Ecto neural progenitor cell (in vitro differentiated cells): Measurements from ENCODE around the gene SMPD3.

Experiments used
- DNase-seq: peaks from one replicate; pipeline ENCODE4 v3.0.0-alpha.2; 2018; ENCODE audit warnings: low spot score

Gene SMPD3

DNA sequence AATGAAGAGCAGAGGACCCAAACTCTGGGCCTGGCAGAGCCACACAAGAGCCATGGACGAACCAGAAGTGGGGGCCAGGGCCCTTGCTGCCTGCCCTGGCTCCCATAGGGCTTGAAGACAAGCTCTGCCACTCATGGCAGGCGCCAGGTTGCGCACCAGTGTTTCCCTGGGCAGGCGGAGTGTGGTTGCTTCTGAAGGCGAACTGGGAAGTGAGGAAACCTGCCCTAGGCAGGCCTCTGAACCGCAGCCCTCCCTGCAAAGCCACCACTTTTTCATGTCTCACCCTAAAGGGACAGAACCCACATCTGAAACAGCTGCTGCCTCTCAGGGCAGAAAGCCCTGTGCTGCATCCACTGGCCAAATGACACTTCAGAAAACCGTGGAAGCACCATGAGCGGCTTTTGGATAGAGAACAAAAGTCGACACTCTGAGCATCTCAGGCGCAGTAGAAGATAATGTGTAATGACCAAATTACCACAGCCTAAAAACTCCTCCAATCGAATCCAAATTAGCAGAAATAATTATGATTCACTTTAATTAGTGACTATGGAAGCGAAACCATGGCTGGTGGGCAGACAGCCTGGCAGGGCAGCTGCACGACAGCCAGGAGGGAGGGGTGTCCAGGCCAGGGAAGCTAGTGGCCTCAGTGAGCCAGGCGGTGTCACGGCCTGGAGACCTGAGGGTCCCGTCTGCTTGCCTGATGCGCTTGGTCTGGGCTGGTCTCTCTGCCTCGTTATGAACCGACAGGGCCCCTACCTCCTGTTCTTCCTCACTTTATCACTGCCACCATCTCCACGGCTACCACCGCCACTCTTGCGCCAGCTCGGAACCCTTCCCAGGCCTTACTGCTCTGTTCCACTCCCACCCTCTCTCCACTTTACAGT lies 78.4 kb downstream of the SMPD3 start:
- DNase-seq: no peak

DNA sequence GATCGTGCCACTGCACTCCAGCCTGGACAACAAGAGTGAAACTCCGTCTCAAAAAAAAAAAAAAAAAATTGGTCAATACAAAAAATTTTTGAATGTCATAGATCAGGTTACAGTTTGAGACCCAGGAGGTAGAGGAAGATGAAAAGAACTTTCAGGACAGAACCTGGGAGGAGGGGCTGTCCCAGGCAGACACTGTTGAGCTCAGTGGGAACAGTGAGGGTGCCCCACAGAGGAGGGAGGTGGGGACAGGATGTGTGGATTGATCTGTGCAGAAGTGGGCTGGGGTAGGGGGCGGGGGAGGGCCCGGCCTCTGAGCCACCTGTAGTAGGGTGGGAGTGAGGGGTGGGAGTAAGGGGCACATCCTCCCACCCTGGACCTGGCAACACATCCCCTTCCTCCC lies 79.1 kb downstream of the SMPD3 start:
- DNase-seq: no peak

DNA sequence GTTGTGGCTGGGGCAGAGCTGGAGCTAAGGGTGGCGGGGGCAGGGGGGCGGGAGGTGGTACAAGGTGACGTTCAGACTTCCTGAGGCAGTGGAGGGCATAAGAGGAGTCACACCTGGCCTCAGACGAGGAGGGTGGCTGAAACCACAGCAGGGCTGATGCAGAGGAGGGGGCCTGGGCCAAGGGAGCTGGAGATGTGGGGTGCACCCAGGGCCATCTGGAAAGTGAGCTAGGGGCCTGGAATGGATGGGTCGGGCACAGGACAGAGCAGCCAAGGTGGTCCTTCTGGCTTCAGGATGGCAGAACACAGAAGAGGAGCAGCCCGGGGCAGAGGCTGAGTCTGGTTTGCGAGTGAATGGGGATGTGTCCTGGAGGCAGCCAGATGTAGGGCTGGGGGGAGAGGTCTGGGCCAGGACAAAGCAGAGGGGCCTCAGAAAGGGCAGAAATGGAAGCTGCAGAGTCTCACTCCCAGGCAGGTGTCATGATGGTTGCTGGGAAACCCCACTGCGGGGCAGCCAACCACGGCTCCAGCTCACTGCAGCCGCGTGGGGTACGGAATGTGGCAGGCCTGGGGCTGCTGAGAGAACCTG lies 79.9 kb downstream of the SMPD3 start:
- no peak for DNase-seq

DNA sequence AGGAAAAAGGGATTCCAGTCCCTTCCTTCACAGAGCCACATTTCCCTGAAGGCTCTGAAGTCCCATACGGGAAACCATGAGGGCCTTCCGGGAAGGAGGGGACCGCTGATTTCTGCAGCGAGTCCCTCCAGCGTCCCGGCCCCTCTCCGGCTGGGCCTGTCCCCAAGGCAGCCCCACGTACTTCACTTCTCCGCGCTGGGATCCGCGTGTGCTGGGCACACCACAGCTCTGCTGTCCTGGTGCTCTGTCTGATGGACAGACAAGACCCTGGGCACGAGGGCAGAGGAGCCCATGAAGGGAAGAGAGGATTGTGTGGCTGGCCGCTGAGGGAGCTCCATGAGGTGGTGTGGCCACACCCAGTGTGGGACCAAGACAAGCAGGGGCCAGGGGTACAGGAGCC lies 80.4 kb downstream of the SMPD3 start:
- no peak for DNase-seq

- no peak for DNase-seq
Measured at GRCh38 chr16:68367440-68367839, 80.9 kb downstream of the SMPD3 start.

GRCh38 chr16:68367030-68367429 lies 81.3 kb downstream of the SMPD3 start:
- peak; percentile 82 for DNase-seq

DNA sequence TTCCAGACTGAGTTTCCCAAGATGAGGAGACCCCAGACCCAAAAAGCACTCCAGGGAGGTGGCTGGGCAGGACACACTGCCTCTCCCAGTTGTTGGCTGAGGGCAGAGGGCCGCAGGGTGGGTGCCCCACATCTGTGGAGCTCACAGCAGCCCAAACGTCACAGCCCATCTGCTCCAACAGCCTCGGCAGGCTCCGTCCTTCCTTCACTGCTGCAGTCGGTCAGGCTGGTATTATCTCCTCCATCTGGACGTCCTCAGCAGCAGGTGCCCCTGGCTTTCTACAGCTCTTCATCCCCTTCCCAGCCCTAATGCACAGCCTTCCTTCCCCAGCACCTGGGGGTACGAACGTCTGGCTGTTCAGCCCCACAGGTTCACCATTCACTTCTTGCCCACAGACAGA lies 82.2 kb downstream of the SMPD3 start:
- no peak for DNase-seq

DNA sequence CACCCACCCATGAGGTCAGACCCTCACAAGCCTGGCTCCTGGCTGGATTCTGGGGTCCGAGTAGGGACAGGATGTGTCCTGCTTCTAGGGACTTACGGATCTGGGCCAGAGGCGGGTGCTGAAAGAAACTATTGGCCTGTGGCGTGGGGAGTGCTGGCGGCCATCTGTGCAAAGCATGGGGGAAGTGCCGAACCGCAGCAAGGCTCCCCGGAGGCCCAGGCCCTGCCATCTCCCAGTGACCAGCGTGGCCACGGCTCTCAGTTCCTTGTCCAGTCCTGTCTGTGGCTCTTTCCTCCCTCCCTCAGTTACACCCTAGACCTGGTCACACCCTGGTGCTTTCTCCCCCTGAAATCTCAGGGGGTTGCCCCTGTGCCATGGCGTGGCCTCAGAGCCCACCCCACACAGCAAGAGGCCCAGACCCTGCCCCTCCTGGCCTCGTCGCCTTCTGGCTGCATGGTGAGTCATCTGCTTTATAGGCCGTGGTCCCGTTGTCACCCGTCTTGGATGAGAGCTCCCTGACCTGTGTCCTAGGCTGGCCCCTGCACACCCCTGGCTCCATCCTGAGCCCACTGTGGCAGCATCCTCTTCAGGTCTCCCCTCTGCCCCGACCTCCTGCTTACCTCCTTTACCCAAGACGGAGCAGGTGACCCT lies 83.0 kb downstream of the SMPD3 start:
- DNase-seq: no peak

DNA sequence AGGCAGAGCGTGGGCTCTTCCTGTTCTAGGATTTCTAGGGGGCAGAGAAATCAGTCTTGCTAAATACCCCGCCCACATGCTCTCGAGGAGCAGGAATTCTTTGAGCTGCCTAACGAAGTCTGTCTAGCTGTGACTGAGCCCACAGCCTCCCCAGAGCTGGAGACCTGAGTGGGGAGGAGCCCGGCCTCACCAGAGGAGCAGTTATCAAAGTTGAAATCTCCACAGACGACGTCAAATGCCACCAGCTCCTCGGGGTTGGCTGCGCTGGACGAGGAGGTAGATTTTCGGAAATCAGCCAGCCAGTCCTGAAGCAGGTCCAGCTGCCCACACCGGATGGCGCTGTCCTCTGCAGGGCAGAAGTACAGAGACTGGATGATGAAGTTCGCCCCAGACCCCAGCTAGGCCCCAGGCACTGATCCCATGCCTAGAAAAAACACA lies 83.7 kb downstream of the SMPD3 start:
- no peak for DNase-seq

GRCh38 chr16:68363658-68364521 lies 84.4 kb downstream of the SMPD3 start:
- DNase-seq: no peak

- DNase-seq: no peak
Measured at GRCh38 chr16:68362947-68363657, 85.2 kb downstream of the SMPD3 start.

- DNase-seq: no peak
Measured at GRCh38 chr16:68362262-68362913, 85.9 kb downstream of the SMPD3 start.

- no peak for DNase-seq
Measured at GRCh38 chr16:68361485-68361884, 86.8 kb downstream of the SMPD3 start.

DNA sequence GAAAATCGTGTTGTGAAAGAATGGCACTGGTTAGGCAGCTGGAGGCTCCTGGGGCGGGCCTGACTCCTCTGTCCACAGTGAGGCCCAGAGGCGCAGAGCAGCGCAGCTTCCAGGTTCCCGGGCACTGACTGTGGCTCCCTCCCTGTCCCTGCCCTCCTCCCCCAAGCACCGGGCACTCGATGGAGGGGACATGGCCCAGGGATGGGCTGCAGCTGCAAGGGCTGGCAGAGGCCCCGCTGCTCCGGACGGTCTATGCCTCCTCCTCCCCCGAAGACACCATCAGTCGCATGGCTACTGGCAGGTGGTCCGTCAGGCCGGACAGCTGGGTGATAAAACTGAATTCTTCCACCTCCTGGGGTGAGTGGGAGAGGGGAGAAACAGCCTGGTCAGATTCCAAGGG lies 87.4 kb downstream of the SMPD3 start:
- DNase-seq: no peak

DNA sequence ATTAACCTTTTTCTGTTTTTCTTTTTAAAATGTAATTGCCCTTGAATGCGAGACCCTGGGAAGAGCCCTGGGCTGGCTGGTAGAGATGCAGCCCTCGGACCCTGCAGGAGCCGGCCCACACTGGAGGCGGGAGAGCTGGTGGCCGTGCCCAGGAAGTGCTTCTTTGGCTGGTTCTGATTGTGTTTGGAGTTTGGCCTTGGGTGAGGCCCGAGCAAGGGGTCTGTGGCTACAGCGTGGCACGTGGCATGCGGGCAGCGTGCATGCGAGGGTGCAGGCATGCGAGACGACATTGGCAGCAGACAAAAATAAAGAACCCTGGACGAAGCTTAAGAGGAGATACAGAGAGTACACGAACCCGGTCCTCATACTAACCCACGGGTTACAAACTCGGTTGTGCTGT lies 87.8 kb downstream of the SMPD3 start:
- DNase-seq: no peak

DNA sequence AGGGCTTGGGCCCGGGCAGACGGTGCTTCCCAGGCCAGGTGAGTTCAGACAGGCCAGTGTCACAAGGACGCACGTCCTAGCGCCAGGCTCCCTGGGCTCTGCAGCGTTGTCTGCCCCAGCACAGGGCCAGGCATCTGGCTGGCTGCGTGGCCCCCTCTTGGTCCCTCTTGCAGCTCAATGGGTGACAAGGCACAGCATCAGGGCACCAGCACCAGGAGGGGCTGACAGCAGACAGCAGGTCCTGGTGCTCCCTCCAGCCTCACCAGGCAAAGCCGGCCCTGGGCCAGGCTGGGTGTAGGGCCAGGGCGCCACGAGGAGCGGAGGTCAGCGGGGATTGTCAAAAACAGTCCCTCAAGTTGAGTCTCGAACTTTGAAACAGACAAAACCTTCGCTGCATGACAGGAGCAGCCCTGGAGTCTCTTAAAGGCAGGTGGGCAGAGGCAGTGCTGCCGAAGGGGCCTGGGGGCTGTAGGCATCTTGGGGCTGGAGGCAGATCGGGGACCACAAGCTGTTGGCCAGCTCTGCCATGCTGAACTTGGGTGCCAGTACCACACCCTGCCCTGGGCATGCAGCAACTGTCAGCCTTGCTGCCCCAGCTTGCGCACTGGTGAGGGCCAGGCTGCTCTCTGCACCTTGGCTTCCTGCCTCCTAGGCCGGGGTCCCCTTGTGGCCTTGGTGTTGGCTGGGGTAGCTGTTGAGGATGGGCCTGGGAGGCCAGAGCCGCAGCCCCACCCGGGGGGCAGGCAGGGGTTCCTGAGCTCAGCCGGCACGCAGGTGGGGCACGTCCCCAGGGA lies 88.7 kb downstream of the SMPD3 start:
- DNase-seq: no peak

GRCh38 chr16:68358951-68359350 lies 89.4 kb downstream of the SMPD3 start:
- DNase-seq: no peak

- DNase-seq: no peak
Measured at GRCh38 chr16:68357923-68358322, 90.4 kb downstream of the SMPD3 start.

- DNase-seq: no peak
Measured at GRCh38 chr16:68357521-68357922, 90.8 kb downstream of the SMPD3 start.

GRCh38 chr16:68356919-68357286 lies 91.4 kb downstream of the SMPD3 start:
- no peak for DNase-seq
